GM21360 (cell line): ENCODE results near the gene TTYH2.

Experiments used
- ATAC-seq: cut with Tn5 transposase; IDR thresholded peaks from one replicate; pipeline ENCODE4 v1.9.1; 2021; ENCODE audit warnings: mild to moderate bottlenecking, moderate library complexity; ENCODE audit not compliant: unreplicated experiment

TTYH2 gene

GRCh38 chr17:74213861-74214391, 555 bp downstream of the TTYH2 start:
- no peak for ATAC-seq

GRCh38 chr17:74214484-74215341, 1.3 kb downstream of the TTYH2 start:
- no peak for ATAC-seq

- no peak for ATAC-seq
These were observed 2.0 kb downstream of the TTYH2 start for GRCh38 chr17:74215342-74215727.

GRCh38 chr17:74216505-74216904, 3.1 kb downstream of the TTYH2 start:
- ATAC-seq: no peak

- ATAC-seq: no peak
These were observed 3.8 kb downstream of the TTYH2 start for GRCh38 chr17:74217037-74217730.

GRCh38 chr17:74217888-74218287, 4.5 kb downstream of the TTYH2 start:
- ATAC-seq: no peak

- ATAC-seq: no peak
These were observed 5.1 kb downstream of the TTYH2 start for GRCh38 chr17:74218436-74218835.

GRCh38 chr17:74219576-74220133, 6.3 kb downstream of the TTYH2 start:
- no peak for ATAC-seq

- ATAC-seq: no peak
These were observed 6.8 kb downstream of the TTYH2 start for GRCh38 chr17:74220219-74220618.

GRCh38 chr17:74220946-74221818, 7.8 kb downstream of the TTYH2 start:
- no peak for ATAC-seq

- ATAC-seq: no peak
These were observed 9.0 kb downstream of the TTYH2 start for GRCh38 chr17:74222399-74222798.

GRCh38 chr17:74223901-74224300, 10.5 kb downstream of the TTYH2 start:
- no peak for ATAC-seq

GRCh38 chr17:74224959-74225725, 11.8 kb downstream of the TTYH2 start:
- no peak for ATAC-seq

- ATAC-seq: no peak
These were observed 12.9 kb downstream of the TTYH2 start for GRCh38 chr17:74226252-74226651.

- ATAC-seq: no peak
These were observed 14.1 kb downstream of the TTYH2 start for GRCh38 chr17:74227271-74228080.

- no peak for ATAC-seq
These were observed 15.1 kb downstream of the TTYH2 start for GRCh38 chr17:74228306-74228978.

GRCh38 chr17:74230896-74231295, 17.5 kb downstream of the TTYH2 start:
- no peak for ATAC-seq
